NCI-H2029 treated with DMSO at 0.1 percent for 48 hours (cell line): ENCODE results near the gene IFI16.
A peak's percentile ranks its signal among the peaks of the same experiment; 100 is the strongest.
"Not testable (repeated sequence)": the region's sequence is repeated elsewhere in the genome, so short reads cannot be mapped to it uniquely, and the experiment has no call there.

Source experiments
- DNase-seq: peaks from one replicate; lab custom pipeline; 2025; lab: John Stamatoyannopoulos, UW

Gene IFI16

DNA sequence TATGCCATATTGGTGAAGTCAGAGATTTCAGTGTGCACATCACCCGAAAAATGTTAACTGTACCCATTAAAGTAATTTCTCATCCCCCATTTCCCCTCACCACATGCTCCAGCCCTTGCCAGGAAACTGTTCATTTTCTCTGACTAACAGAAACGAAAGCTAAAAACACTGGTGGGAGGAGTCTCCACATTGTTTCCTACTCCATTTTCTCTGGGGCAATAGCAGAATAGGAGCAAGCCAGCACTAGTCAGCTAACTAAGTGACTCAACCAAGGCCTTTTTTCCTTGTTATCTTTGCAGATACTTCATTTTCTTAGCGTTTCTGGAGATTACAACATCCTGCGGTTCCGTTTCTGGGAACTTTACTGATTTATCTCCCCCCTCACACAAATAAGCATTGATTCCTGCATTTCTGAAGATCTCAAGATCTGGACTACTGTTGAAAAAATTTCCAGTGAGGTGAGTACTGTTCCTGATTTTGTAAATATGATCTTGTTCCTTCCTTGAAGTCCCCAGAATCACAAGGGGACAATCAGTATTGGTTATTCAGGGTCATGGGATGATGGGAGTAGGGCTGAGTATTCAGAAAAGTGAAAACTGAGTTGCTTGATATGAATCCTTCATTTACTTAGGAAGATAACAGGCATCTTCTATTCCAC is at the start of gene IFI16:
Gene IFI16 (plus strand): TSS at position 204 of the 658 bp plus-strand sequence. CDS start 4,774 bp downstream, outside the sequence.
- DNase-seq, result peak; percentile 48

DNA sequence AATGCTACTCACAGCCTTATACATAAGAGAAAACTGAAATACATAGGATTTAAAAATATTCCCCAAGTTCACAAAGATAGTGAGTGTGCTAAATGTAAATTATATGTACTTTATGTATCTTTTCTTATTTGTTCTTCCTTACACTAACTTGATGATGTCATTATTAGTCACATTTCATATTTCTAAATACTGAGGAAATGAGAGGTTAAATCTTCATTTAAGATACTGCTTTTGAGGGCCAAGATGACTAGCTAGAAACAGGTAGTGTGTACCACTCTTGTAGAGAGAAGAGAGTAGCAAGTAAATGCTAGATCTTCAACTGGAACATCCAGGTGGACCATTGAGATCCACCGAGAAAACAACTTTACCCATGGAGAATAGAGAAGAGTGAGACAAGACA is 48.5 kb upstream of the IFI16 start:
- DNase-seq, result no peak

DNA sequence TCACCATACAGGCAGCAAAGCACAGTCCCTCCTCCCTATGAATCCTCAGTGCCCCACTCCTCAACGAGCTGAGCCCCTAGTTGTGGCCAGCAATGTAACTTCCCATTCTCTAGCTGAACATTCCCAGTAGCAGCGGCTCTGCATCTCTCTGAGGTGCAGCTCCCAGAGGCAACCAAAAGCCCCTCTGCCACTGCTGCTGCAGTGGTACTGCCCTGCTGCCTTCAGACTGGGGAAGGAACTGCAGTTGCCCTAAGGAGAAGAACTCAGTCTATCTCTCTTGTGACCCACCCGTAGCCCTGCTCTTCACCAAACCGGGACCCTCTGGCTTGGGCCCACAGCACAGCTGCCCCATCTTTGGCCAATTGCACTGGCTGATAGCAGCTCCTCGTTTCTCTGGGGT is 46.7 kb upstream of the IFI16 start:
- DNase-seq, result no peak

DNA sequence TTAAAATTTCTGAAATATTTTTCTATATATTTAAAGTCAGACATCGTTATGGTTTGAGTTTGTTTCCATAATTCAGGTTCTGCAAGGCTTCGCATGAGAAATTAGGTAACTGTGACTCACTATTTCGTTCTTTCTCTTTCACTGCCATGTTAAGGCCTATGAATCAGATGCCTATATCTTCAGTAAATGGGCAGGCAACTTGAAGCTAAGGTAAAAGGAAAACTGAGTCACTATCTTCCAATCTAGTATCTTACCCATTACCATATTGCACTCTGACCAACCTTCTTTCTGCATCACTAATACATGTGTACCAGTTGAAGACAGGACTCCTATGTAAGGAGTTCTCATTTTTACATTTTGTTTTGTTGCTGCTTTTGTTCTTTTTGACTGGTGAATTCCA is 40.5 kb upstream of the IFI16 start:
- no peak for DNase-seq

DNA sequence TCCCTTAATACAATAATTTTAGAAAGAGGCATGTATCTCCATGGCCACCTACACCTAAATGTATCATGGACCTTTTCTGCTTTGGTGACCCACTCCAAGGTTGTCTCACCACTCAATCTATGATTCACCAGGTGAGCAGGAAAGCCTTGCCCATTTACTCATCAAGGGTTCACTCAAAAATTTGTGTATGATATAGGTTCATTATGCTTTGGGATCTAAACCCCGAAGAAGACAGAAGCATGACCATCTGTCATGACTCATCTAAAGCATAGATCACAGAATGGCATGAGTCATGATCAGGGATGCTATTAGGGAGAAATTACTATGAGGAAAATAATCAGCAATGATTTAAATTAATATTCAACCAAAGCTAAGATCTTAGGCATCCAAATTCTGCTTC is 39.9 kb upstream of the IFI16 start:
- no peak for DNase-seq

DNA sequence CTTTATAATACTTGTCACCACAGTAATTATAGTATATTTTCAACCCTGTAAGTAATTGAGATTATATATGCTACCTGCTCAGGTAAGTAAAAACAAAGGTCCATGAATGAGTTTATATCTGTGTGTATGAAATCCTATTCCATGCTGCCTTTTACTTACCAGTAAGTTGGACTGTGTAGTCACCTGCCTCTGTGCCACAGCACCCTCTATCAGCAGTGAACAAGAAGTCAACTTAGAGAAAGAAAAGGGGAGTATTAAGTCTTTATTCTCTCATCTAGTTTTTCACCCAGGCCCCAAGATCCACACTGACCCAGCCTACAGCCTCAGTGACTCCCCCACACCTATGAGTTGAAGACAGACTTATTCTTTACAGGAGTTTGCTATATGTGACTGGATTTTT is 36.9 kb upstream of the IFI16 start:
- no peak for DNase-seq

DNA sequence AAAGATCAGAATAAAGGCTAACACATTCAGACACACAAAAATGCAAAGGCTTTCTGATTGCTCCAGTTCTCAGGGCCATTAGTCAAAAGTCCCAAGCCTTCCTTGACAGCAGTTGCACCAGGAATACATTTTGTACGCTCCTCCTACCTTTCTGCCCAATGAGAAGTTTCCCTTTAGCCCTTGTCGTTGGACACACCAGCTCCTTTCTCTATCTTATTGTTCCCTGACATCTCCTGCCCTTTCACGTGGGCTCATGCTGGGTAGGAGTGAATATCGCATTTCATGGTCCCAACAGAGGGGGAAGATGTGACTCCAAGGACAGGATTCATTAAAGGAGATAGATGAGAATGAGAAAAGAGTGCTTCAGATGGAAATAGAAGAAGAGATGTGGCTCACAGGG is 33.5 kb upstream of the IFI16 start:
- DNase-seq, result no peak

DNA sequence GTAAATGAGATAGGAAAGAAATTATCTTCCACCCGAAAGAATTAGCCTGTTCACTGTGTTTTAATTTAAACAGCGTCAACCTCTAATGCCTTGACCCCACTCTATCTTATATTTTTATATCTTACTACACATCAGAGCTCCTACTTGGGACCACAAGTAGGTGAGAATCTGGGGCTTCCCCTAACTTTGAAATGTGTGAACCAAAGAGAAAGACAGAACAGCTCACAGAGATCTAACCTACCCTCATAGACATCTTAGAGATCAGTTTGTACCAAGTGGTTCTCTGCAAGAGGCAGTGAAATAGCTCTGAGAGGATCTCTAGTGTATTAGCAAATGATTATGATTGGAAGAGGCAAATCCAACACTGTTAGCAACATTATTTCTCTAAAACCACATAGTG is 31.0 kb upstream of the IFI16 start:
- DNase-seq, result no peak

DNA sequence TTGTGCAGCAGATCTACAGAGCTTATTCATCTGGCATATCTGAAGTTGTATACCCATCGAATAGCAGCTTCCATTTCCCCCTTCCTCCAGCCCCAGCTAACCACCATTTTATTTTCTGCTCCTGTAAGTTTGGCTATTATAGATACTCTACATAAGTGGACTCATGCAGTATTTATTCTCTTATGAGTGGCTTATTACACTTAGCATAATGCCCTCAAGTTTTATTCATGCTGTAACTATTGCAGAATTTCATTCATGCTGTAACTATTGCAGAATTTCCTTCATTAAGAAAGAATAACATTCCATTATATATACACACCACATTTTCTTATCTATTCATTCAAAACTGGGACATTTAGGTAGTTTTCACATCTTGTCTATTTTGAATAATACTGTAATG is 30.5 kb upstream of the IFI16 start:
- no peak for DNase-seq

DNA sequence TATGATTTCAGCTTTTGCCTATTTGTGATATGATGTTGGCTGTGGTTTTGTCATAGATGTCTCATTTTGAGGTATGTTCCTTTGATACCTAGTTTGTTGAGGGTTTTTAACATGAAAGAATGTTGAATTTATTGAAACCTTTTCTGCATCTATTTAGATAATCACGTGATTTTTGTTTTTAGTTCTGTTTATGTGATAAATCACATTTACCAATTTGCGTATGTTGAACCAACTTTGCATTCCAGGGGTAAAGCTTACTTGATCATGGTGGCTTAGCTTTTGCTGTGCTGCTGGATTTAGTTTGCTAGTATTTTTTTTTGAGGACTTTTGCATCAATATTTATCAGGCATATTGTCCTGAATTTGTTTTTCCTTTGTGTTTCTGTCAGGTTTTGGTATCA is 26.5 kb upstream of the IFI16 start:
- DNase-seq, result no peak

DNA sequence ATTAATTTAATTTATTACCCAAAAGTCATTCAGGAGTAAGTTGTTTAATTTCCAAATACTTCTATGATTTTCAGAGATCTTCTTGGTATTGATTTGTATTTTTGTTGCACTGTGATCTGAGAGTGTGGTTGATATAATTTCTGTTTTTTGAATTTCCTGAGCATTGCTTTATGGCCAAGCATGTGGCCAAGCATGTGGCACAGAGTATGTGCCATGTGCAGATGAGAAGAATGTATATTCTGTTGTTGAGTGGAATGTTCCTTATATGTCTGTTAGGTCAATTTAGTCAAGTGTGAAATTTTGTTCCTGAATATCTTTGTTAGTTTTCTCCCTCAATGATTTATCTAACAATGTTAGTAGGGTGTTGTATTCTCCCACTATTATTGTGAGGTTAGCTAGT is 25.3 kb upstream of the IFI16 start:
- DNase-seq, result no peak

DNA sequence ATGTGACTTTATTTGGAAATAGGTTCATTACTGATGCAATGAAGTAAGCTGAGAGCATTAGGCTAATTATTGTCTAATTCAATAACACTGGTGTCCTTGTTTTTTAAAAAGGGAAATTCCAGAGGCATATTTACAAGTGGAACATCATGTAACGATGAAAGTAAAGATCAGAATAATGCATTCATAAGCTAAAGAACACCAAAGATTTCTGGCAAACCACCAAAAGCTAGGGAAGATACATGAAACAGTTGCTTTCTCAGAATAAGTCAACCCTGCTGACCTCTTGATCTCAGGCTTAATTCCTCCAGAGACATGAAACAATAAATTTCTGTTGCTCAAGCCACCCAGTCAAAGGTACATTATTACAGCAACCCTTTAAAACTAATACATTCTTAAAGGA is 20.3 kb upstream of the IFI16 start:
- no peak for DNase-seq

DNA sequence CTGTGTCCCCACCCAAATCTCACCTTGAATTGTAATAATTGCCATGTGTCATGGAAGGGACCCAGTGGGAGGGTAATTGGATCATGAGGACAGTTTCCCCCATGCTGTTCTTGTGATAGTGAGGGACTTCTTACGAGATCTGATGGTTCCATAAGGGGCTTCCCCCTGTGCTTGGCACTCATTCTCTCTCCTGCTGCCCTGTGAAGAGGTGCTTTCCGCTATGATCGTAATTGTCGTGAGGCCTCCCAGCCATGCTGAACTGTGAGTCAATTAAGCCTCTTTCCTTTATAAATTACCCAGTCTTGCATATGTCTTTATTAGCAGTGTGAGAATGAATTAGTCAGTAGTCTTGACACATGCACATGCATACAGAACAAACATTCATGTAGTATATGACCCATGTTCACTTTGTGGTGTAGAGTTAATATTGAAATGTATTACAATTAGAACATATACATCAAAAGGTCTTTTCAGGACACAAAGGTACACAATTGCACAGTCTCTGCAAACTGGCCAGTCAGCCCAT is 16.9 kb upstream of the IFI16 start:
- DNase-seq, result no peak

DNA sequence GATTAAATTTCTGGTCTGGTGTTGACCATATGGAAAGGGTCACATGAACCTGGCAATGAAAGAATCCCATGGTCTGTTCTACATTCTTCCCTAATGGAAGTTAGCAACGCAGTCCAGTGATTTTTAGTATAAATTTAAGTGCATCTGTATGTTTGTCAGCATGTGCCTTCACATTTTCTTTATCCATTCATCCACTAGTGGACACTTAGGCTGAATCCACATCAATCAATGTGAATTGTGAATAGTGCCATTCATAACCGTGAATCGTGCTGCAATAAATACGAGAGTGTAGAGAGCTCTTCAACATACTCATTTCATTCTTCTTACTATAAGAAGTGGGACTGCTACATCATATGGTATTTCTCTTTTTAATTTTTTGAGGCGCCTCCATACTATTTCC is 12.7 kb upstream of the IFI16 start:
- DNase-seq, result no peak

DNA sequence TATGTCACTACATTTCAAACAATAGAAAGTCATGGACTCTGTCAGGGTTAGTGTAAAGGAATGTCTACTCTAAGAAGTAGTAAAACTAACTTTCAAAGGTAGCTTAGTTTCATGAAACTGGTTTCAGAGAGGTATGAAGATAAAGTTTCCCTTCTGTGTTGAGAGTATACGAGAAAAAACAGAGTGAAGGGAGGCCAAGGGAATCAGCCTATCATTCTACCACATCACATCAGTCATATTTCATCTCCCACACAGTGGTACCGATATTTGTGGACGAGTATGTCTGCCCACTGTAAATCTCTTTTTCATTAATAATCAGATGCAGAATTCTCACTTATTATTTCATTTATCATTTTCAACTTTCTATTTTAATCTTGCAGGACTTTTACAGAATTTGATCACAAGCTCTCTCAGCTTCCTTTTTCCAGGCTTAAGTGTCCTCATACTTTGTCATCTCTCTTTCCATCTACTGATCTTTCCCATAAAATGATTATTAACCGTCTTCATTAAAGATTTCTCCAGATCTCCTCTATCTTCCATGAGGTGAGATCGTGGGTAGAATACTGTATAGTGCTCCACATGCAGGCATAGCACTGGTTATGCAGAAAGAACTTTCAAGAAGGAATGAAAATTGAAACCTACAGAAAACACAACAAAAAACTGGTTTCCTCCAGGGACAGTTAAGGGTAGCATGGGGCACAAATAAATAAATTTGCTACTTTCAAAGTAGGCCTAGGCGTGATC is 11.5 kb upstream of the IFI16 start:
- no peak for DNase-seq

DNA sequence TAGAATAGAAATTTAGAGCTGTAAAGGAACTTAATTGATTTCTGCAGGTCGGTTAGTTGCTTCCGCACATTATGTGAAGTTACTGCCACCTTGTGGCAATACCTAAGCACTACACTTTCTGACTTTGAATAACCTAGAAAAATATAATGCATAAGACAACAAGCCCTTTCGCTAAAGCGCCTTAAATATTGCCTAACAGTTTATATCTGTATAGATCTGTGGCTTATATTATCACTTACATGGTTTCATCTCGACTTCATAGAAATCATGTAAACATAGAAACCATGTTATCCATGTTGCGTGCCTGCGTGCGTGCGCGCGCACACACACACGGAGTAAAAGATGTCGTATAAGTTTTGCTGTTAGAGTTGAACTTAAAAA is 10.9 kb upstream of the IFI16 start:
- peak; percentile 72 for DNase-seq

DNA sequence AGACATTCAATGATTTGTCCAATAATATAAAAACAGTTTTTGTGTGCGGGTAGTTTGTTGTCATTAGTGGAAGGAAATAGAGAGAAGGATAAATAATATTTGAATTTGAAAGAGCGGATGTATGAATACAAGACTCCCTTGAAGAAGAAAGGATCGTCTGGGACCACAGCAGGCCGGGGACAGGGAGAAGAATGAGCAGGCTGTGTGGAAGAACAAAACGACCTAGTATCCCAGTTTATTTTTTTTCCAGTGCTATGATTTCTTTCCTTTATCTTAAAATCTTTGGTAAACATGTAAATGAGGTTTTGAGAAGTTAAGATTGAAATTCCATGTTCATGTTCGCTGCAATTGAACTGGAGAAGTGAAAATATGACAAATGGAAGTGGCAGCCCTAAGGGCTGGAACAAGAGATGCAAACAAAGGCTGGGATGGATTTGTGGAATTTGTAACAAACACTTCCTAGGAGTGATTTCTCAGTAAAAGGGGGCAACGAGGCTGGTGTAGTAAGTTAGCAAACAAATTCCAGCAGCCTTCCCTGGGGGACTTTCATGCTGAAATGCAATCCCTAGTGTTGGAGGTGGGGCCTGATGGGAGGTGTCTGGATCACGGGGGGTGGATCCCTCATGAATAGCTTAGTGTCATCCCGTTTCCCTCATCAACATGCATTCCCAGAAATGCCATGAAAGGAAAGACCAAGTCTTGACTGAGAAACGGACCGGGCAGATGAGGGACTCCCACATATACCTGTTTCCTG is 10.2 kb upstream of the IFI16 start:
- peak; percentile 56 for DNase-seq

DNA sequence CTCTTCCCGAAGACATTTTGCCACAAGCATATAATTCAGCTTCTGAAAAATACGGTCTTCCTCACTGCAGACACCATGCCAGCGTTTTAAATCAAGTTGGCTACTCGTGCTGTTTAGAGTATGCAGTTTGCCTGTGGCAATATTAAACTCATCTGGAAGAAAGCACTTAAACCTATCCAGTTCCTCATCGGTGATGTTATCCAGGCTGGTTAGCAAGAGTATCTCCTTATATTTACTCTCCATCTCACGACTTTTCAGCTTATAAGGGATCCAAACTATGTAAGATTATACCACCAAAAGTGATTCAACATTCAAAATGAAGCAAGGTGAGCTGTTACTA is 9.7 kb upstream of the IFI16 start:
- DNase-seq, result peak; percentile 56

DNA sequence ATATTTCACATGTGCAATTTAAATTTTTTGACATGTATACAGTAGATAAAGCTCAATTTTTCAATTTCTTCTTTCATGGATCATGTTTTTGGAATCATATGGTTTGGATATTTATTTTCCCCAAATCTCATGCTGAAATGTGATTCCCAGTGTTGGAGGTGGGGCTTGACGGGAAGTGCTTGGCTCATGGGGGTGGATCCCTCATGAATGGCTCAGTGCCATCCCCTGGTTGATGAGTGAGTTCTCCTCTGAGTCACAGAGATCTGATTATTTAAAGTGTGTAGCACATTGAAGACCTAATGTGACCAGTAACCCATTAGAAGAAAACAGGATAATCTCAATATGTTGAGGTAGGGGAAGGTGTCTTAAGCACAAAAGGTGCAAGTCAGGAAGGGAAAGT is 9.1 kb upstream of the IFI16 start:
- DNase-seq, result peak; percentile 69

DNA sequence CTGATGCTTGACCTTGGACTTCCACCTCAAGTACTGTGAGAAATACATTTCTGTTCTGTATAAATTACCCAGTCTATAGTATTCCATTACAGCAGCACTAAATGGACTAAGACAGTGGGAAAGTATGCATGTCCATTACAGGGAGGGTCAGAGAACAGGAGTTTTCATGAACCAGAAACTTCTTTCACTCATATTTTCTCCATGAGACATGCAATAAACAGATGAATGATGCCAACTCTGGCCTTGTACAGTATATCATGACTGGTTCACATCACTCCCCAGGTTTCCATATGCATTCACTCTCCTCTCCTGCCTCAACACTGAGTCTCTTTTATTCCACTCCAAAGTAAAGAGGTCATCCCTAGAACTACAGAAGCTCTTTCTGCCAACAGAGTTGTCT is 4.5 kb upstream of the IFI16 start:
- DNase-seq, result no peak

DNA sequence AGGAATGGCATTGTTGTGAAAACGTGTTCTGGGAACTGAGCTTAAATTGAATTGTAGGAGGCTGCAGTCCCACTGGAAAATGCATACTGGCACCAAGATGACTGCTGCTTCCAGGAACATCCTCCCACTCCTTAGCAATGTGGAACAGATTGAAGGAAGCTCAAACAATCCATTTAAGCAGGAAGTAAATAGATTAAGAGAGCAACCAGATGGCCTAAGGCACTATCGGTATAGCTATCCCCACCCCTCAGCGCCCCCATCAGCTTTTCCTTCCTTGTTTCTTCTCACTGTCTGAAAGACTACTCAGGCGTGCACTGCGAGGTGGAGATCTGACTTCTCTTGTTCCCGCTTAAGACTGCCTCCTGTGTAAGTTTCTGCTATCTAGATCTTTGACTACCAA is 4.0 kb upstream of the IFI16 start:
- no peak for DNase-seq

DNA sequence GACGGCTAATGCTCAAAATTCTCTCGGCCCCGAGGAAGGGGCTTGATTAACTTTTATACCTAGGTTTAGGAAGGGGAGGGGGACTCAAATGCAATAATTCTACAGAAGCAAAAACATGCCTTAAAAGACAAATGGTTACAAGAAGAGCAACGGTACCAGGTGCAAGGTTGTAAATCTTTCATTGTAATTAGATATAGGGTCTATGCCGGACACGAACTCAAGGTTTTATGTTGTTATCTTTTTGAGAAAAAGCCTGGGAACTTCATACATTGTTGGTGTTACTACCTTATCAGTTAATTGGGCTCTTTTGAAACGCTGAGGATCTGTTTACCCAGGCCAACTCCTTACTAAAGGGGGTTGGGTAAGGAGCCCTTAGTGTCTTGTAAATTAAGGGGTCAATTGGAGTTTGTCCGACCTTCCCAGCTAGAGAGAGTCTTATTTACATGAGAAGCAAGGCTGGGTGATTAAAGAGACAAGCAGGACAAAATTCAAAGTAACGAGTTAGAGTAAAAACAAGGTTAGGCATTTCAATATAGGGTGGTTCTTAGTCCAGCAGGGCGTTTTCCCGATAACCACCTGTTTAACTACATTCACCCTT is 3.4 kb upstream of the IFI16 start:
- DNase-seq, result not testable (repeated sequence)

DNA sequence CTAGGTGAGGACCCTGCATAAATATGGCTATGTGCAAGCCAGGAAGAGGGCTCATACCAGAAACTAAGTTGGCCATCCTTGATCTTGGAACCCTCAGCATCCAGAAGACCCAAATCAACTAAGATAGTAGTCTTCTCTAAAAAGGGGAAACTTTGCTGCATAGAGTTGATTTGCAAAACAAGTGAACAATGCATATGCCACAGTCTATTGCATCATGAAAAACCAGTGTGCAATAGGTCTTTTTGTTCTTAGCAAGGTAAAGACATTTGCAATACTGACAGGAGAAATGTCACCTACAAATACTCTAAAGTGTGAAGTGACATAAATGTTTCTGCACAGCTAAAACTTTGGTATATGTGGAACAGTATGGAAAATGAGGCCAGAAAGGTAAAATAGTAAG is 2.0 kb upstream of the IFI16 start:
- DNase-seq, result no peak
